ENCODE data around the gene LRRC10B.

The LRRC10B gene

GRCh38 chr11:61496602-61497400, 11.7 kb upstream of the LRRC10B start:
- no peak overlapping the region for H3K4me3 ChIP-seq (ENCODE audit: low read depth, low read length)
- no peak for DNase-seq (ENCODE audit: low read depth, low spot score)
- no peak for TF ChIP-seq CTCF (IDR thresholded peaks at IDR 0.05; ENCODE audit: insufficient read depth, low read length, missing control alignments)
- ChIA-PET CTCF (interaction anchor here (3.7 kb wide), 1 partner anchor 20 kb away, joined by 21 read pairs; no protein-coding TSS in a partner anchor), POLR2A (no interaction called here)

DNA sequence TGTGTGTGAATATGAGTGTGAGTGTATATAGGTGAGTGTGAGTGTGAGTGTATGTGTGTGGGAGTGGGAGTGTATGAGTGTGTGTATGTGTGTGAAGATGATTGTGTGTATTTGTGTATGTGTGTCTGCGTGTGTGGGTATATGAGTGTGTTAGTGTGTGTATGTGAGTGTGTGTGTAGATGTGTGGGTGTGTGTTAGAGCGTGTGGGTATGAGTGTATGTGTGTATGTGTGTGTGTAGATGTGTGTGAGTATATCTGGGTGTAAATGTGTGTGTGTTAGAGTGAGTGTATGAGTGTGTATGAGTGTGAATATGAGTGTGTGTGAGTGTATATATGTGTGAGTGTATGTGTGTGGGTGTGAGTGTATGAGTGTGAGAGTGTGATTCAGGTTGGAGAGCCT, 11.1 kb upstream of the LRRC10B start:
- TF ChIP-seq CTCF (IDR thresholded peaks at IDR 0.05; ENCODE audit: insufficient read depth, low read length, missing control alignments), result no peak
- H3K4me3 ChIP-seq (ENCODE audit: low read depth, low read length), result no peak overlapping the region
- POLR2A ChIA-PET, result no interaction called here
- CTCF ChIA-PET, result no interaction called here
- DNase-seq (ENCODE audit: low read depth, low spot score), result no peak

GRCh38 chr11:61497876-61498275, 10.7 kb upstream of the LRRC10B start:
- POLR2A ChIA-PET, result no interaction called here
- DNase-seq (ENCODE audit: low read depth, low spot score), result no peak
- no peak overlapping the region for H3K4me3 ChIP-seq (ENCODE audit: low read depth, low read length)
- CTCF ChIA-PET, result no interaction called here
- TF ChIP-seq CTCF (IDR thresholded peaks at IDR 0.05; ENCODE audit: insufficient read depth, low read length, missing control alignments), result no peak

GRCh38 chr11:61498767-61499341, 9.7 kb upstream of the LRRC10B start:
- POLR2A ChIA-PET, result no interaction called here
- H3K4me3 ChIP-seq (ENCODE audit: low read depth, low read length), result no peak overlapping the region
- CTCF ChIA-PET, result interaction anchor here (1.2 kb wide), 1 partner anchor 17 kb away, joined by 4 read pairs; no protein-coding TSS in a partner anchor
- DNase-seq (ENCODE audit: low read depth, low spot score), result no peak
- TF ChIP-seq CTCF (IDR thresholded peaks at IDR 0.05; ENCODE audit: insufficient read depth, low read length, missing control alignments), result no peak

GRCh38 chr11:61499816-61500491, 8.6 kb upstream of the LRRC10B start:
- DNase-seq (ENCODE audit: low read depth, low spot score), result no peak
- ChIA-PET CTCF (interaction anchor here (0.9 to 4.8 kb wide), 3 partner anchors 14 to 81 kb away, joined by 3 to 32 read pairs (median 3); partner anchors contain the start of gene SYT7), POLR2A (no interaction called here)
- TF ChIP-seq CTCF (IDR thresholded peaks at IDR 0.05; ENCODE audit: insufficient read depth, low read length, missing control alignments), result no peak
- no peak overlapping the region for H3K4me3 ChIP-seq (ENCODE audit: low read depth, low read length)

DNA sequence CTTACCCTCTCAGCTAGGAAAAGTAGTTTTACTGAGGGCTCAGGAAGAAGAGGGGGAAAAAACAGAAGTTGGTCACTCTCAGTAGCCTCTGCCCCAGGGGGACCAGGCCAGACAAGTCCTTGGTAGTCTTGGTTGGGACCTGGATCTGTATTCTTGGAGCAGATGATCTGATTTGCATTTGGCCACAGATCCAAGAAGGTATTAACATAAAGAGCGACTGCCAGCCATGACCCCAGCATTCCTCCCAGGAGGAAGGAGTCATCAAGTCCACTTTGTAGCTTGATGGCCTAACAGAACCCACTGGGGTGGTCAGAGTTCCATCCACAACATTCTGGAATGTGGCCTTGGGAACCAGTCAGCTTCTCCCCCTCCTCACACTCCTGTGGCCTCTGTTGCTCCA, 6.0 kb upstream of the LRRC10B start:
- ChIA-PET CTCF (interaction anchor here (0.7 to 4.8 kb wide), 9 partner anchors 11 to 136 kb away, joined by 3 to 32 read pairs (median 4); no protein-coding TSS in a partner anchor), POLR2A (no interaction called here)
- DNase-seq (ENCODE audit: low read depth, low spot score), result no peak
- TF ChIP-seq CTCF (IDR thresholded peaks at IDR 0.05; ENCODE audit: insufficient read depth, low read length, missing control alignments), result no peak
- no peak overlapping the region for H3K4me3 ChIP-seq (ENCODE audit: low read depth, low read length)
